ENCODE measurements around the gene HDAC6. TPM values are rescaled to one million over a fixed set of nuclear protein-coding genes. Genes with fewer than 3 reads are reported as not detected.

HDAC6 gene
- total RNA-seq, 3 donors from 2014 or later (not counting 1 experiment from before 2014, with no cell fraction given) = 97.4 to 118 (median 101) TPM

DNA sequence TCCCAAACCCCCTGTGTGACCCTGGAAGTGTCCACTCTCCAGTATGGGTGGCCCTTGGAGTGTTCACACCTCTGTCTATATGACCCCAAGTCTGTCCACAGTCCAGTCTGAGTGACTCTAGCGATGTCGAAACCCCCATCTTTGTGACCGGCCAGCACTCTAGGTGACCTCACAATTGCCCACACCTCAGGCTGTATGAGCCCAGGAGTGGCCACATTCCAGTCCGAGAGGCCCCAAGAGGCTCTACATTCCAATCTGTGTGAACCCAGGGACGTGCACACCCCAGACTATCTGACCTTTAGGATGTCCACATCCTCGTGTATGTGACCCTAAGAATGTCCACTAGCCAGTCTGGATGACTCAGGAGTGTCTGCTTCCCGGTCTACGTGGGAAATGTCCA is 47.6 kb upstream of the HDAC6 start:
- DNase-seq = no peak
- Mint-ChIP-seq H3K9me3 (no peaks in the 10 kb centered on the region), H3K27ac (no peak overlapping the region), H3K36me3 (no peaks in the 10 kb centered on the region), H3K4me3 (no peak overlapping the region), H3K27me3 (ENCODE audit: low read depth in 2 of 2) (peaks cover 0 to 3% of the 10 kb centered on the region in 2 donors), H3K4me1 (peaks cover 0 to 6% of the 10 kb centered on the region in 2 donors)
- no peak for TF ChIP-seq CTCF (IDR thresholded peaks at IDR 0.05)
- Histone ChIP-seq H3K9me3 (ENCODE audit: control insufficient read depth, insufficient read depth, low read length) (no peaks in the 10 kb centered on the region), H3K27me3 (ENCODE audit: control insufficient read depth, insufficient read depth, low read length) (no peaks in the 10 kb centered on the region), H3K4me3 (ENCODE audit: low read length) (no peak overlapping the region), H3K36me3 (ENCODE audit: control insufficient read depth, insufficient read depth, low read length) (no peaks in the 10 kb centered on the region), H3K27ac (ENCODE audit: low read length) (no peak overlapping the region), H3K4me1 (ENCODE audit: control insufficient read depth, insufficient read depth, low read length) (no peaks in the 10 kb centered on the region)
- intact Hi-C loops (cut with micrococcal nuclease) = no loop called here
- ATAC-seq = no peak
- 88% methylated on average over 8 of the region's 8 CpGs for WGBS (ENCODE audit: insufficient coverage)

DNA sequence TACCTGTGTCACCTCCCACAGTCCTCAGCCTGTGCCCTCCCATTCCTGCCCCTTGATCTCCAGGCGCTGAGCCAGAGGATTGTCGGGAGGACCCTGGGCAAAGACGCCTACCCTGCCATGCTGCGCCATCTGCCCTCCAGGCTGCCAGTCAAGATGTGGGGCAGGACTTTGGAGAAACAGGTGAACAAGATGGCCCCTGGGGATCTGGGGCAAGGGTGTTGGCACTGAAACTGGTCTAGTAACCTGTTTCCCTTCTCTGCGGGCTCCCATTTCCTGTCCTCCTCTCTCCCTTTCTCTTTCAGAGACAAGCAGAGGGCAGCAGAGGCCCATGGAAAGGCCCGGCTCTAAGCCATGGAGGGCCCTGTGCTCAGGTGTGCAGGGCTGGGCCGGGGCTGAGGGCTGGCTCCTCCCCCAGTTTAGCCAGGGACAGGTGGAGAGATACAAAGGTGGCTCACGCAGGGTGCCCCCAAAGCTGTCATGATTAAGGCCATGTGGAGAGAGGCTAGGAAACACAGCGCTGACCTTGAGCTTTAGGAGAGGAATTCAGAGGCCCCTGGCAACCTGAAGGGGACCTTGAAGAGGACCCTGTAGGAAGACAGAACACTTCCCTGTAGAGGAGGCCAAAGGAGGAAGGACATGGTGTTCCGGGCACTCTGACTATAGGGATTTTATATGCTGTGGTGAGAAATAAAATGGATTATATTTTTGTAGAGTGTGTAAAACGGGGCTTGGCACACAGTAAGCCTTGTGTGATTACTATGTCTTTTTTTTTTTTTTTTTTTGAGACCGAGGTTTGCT is 40.0 kb upstream of the HDAC6 start, which contains the start of gene GLOD5:
GLOD5 (plus strand) TSS at position 74 of the 798 bp plus-strand sequence; CDS start at position 118, 44 bp downstream.
- Histone ChIP-seq H3K27ac (ENCODE audit: low read length) (no peak within 1 kb of the TSS), H3K27me3 (ENCODE audit: control insufficient read depth, insufficient read depth, low read length) (no peaks in the 10 kb centered on the region), H3K4me1 (ENCODE audit: control insufficient read depth, insufficient read depth, low read length) (no peaks in the 10 kb centered on the region), H3K4me3 (ENCODE audit: low read length) (no peak within 1 kb of the TSS), H3K9me3 (ENCODE audit: control insufficient read depth, insufficient read depth, low read length) (no peaks in the 10 kb centered on the region), H3K36me3 (ENCODE audit: control insufficient read depth, insufficient read depth, low read length) (no peaks in the 10 kb centered on the region)
- Mint-ChIP-seq H3K4me3 (no peak within 1 kb of the TSS), H3K4me1 (no peaks in the 10 kb centered on the region), H3K36me3 (no peaks in the 10 kb centered on the region), H3K27ac (no peak within 1 kb of the TSS), H3K9me3 (no peaks in the 10 kb centered on the region), H3K27me3 (ENCODE audit: low read depth in 2 of 2) (peaks cover 0 to 7% of the 10 kb centered on the region in 2 donors)
- ATAC-seq (no peak), DNase-seq (peak in 1 of 2 donors; percentile 4)
- 78% methylated on average over 12 of the region's 12 CpGs for WGBS (ENCODE audit: insufficient coverage)
- intact Hi-C loops (cut with micrococcal nuclease) = no loop called here
- TF ChIP-seq CTCF (IDR thresholded peaks at IDR 0.05) = no peak

GRCh38 chrX:48769230-48769629 is 32.6 kb upstream of the HDAC6 start:
- H3K27me3 Mint-ChIP-seq (ENCODE audit: low read depth in 2 of 2) = peaks cover 0 to 17% of the 10 kb centered on the region in 2 donors
- ATAC-seq (no peak), DNase-seq (no peak)
- WGBS (ENCODE audit: insufficient coverage) = 94% methylated on average over 3 of the region's 6 CpGs
- H3K4me1 ChIP-seq (ENCODE audit: control insufficient read depth, insufficient read depth, low read length) = no peaks in the 10 kb centered on the region
- no peak overlapping the region for H3K27ac Mint-ChIP-seq
- no peaks in the 10 kb centered on the region for H3K4me1 Mint-ChIP-seq
- no peaks in the 10 kb centered on the region for H3K27me3 ChIP-seq (ENCODE audit: control insufficient read depth, insufficient read depth, low read length)
- no peaks in the 10 kb centered on the region for H3K9me3 Mint-ChIP-seq
- H3K4me3 ChIP-seq (ENCODE audit: low read length) = no peak overlapping the region
- TF ChIP-seq CTCF (IDR thresholded peaks at IDR 0.05) = no peak
- no peaks in the 10 kb centered on the region for H3K36me3 ChIP-seq (ENCODE audit: control insufficient read depth, insufficient read depth, low read length)
- intact Hi-C loops (cut with micrococcal nuclease) = no loop called here
- H3K36me3 Mint-ChIP-seq = no peaks in the 10 kb centered on the region
- H3K27ac ChIP-seq (ENCODE audit: low read length) = no peak overlapping the region
- H3K4me3 Mint-ChIP-seq = no peak overlapping the region
- no peaks in the 10 kb centered on the region for H3K9me3 ChIP-seq (ENCODE audit: control insufficient read depth, insufficient read depth, low read length)

Data from natural killer cell (primary cell).